Activated gamma-delta T cell treated with Interleukin-2 at 50 U/mL for 16 hours (primary cell): ENCODE results near the gene EMILIN3.

Source experiments
- DNase-seq: peaks from one replicate; pipeline ENCODE4 v3.0.0-alpha.2; 2020

EMILIN3 gene

GRCh38 chr20:41362748-41363140 is 3.9 kb downstream of the EMILIN3 start:
- DNase-seq, result no peak

- DNase-seq, result no peak
Measured at GRCh38 chr20:41361757-41362747, 4.6 kb downstream of the EMILIN3 start.

DNA sequence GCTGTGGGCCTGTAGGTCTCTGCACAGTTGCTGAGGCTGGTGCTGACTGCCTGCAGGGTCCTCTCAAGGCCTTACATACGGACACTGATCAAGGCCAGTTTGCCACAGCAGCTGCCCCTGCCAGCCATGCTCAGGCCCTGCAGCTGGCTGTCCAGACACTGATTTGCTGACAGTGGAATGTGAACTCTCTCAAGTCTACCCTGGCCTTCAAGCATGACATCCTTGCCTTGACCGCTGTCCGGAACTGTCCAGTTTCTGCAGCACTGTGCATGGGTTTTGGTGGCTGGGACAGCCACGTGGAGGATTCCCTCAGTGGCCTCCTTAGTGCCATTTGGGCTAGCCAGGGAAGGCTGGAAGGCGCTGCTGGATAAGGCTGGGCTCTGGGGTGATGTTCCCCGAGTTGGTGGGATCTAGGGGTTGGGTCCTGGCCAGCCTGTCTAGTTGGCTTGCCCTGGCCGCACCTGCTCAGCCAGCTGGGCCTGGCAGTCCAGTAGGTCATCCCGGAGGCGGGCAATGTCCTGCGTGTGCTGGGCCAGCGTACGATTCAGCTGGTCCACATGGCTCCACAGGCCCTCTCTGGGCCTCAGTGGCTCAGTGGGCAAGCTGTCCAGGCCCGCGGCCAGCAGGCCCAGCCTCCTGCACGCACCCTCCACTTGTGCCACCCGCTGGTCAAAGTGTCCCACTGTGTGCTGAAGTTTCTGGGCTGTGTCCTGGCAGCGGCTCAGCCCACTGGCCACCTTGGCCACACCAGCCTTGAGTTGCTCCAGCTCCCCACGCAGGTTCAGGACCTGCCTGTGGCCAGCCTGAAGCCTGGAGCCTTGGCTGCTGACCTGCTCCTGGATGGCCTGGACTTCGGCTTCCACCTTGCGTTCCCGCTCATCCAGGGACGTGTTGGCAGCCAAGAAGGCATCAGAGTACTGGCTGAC is 5.5 kb downstream of the EMILIN3 start:
- no peak for DNase-seq

- DNase-seq, result no peak
Measured at GRCh38 chr20:41359541-41360011, 7.0 kb downstream of the EMILIN3 start.

DNA sequence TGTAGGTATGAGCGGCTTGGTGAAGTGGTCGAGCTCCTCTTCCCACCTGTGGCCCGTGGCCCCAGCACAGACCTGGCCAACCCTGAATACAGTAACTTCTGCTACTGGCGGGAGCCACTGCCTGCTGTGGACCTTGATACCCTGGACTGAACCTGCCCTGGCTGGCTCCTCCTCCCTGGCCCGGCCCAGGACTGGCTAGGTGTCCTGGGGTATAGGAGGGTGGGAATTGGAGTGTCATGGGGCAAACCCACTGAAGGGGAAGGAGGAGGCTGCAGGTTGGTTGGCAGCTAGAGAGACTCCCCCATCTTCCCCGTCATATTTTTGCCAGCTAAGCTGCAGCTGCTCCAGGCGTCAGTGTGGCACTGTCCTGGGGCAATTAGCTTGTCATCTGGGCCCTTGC is 7.9 kb downstream of the EMILIN3 start:
- DNase-seq, result no peak

DNA sequence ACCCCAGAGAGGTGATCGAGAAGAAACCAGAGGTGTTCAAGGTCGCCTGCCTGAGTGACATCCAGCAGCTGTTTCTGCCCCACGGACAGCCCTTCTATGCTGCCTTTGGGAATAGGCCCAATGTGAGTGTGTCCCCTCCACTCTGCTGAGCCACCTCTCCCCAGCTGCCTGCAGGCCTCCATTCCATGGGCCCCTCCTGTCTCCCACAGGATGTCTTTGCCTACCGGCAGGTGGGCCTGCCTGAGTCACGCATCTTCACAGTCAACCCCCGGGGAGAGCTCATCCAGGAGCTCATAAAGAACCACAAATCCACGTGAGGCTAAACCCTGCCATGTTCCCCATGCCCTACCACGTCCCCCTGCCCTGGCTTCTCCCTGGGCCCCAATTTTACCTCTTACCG is 8.4 kb downstream of the EMILIN3 start:
- no peak for DNase-seq

- DNase-seq, result no peak
Measured at GRCh38 chr20:41357424-41358163, 9.0 kb downstream of the EMILIN3 start.

DNA sequence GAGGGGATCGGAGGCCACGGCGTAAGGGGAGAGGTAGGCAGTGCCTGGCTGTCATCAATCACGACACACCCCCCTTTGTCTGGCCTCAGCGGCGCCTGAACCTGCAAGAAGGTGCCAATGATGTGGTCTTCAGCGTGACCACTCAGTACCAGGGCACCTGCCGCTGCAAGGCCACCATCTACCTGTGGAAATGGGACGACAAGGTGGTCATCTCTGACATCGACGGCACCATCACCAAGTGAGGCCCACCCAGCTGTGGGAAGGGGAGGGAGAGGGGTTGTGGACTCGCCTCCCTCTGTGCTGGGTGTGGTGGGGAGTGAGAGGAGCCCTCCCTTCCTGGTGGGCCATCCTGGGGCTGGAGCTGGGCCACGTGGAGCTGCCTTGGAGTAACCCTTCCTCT is 9.7 kb downstream of the EMILIN3 start:
- no peak for DNase-seq

DNA sequence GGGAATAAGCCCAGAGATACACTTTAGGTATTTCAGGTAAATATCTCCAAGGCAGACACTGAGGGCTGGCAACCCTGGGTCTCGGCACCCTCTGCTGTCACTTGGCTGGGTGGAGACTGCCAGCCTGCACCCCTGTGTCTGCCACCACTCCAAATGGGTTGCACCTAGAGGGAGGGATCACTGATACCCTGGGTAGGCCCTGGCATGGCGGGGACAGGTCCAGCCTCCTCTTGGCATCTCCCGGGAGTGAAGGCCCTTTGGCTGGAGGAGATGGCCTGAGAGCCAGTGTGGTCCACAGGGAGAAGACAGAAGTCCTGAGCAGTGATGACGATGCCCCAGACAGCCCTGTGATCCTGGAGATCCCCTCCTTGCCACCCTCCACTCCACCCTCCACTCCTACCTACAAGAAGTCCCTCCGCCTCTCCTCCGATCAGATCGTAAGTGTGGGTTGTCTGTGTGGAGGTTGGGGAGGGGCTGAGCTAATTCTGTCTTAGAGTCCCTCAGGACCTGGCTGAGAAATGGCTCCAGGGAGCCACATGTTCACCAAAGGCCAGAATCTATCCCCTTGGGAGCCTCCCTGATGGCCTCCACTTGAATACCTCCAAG is 10.9 kb downstream of the EMILIN3 start:
- no peak for DNase-seq

GRCh38 chr20:41355192-41355591 is 11.4 kb downstream of the EMILIN3 start:
- no peak for DNase-seq

DNA sequence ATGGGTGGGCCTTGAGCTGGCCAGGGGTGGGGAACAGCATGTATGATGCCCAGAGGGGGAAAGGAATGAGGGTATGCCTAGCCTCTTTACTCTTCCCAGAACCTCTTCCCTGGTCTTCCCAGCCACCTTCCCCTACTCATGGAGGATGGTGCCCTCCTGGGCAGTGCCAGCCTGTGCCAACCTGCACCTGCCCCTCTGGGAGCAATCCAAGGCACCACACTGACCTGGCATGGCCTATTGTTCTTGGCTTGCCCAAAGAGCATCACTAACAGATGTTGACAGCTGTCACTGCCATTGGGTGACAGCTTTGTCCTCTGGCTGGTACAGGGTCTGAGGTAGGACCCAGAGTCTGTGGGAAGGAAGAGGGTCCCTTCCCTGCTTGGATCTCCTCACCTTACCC is 13.1 kb downstream of the EMILIN3 start:
- DNase-seq, result no peak

GRCh38 chr20:41352666-41353065 is 14.0 kb downstream of the EMILIN3 start:
- no peak for DNase-seq

DNA sequence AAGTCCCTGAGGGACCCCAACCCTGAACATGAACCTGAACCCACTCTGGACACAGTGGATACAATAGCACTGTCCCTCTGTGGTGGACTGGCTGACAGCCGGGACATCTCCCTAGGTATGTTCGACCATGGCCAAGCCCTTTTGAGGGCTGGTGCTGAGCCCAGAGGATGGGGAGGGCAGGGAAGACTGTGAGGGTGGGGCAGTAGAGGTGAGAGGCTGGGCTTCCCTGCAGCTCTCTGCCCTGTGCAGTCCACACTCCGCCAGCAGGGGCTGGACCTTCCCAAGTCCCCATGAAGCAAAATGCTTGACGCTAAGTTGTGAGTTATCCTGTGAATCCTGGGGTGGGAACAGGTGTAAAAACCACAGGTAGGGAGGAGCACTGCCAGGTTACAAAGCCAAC is 14.5 kb downstream of the EMILIN3 start:
- DNase-seq, result no peak

GRCh38 chr20:41350408-41350962 is 16.1 kb downstream of the EMILIN3 start:
- no peak for DNase-seq

- DNase-seq, result no peak
Measured at GRCh38 chr20:41349943-41350342, 16.7 kb downstream of the EMILIN3 start.

GRCh38 chr20:41349266-41349665 is 17.4 kb downstream of the EMILIN3 start:
- DNase-seq, result no peak

GRCh38 chr20:41348430-41349172 is 18.0 kb downstream of the EMILIN3 start:
- DNase-seq, result no peak

DNA sequence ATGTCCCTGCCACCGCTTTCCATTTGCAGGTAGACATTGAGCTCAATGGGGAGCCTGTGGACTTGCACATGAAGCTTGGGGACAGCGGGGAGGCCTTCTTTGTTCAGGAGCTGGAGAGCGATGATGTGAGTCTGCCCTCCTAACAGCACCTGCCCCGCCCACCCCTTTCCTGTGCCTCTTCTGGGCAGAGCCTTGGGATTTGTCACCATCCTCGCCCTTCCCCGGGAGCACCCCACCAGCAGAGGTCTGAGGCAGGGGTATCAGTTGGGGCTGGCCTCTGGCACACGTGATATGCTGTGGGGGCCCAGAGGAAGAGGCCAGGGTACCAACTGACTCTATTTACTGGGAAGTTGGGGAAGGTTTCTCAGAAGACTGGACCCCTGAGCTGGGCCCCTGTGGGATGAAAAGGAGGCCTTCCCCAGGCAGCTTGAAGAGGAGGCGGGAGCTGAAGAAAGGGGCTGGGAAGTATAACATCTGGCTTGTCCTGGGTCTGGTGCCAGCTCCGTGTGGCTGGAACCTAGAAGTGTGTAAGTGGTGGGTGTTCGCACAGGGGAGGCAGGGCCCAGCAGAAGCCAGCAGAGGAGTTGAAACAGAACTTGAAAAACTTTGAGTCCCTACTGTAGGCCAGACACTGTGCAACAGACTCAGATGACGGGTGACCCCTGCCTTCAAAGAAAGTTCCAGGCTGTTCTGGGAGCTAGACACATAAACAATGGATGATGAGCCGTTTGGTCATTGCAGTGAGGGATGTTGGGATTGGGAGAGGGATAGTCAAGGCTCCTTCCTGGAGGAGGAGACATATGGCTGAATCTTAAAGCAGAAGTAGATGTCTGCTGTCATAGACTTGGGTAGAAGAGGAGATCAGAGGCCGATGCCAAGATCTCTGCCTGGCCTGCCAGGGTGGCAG is 18.8 kb downstream of the EMILIN3 start:
- no peak for DNase-seq

- no peak for DNase-seq
Measured at GRCh38 chr20:41345729-41346067, 20.9 kb downstream of the EMILIN3 start.
